T-cell (primary cell): Measurements from ENCODE around the gene CNOT6L. TPM values are rescaled to one million over a fixed set of nuclear protein-coding genes. Genes with fewer than 3 reads are reported as not detected.

Experiments used
- ATAC-seq, 4 experiments: fragments of 200-7000 bp in 3 of 4; fragments of 150-1000 bp in 1 of 4; cut with Tn5 transposase; replicated peaks in 1 of 4; 1 replicate in 3 of 4; 2 replicates in 1 of 4; pipeline ENCODE4 v1.10.0; 2021; ENCODE audit warnings: moderate library complexity in 3 of 4, mild to moderate bottlenecking in 2 of 4, moderate number of reproducible peaks in 1 of 4
- CTCF ChIA-PET, 2 donors: fragments of 300-600 bp; sonication (Branson Sonifier 250); formaldehyde crosslinking; loops; one replicate each; lab custom pipeline; 2022; ENCODE audit warnings: antibody characterized with exemption in 2 of 2; lab: Charles Lee
- POLR2A ChIA-PET, 2 donors: fragments of 300-600 bp; sonication (Branson Sonifier 250); formaldehyde crosslinking; loops; one replicate each; lab custom pipeline; 2022; ENCODE audit warnings: antibody characterized with exemption in 2 of 2; lab: Charles Lee
- DNase-seq, 35 experiments: peaks; one replicate each; pipeline versions ENCODE4 v3.0.0 to v3.0.0-alpha.2; 2013 to 2023
- H3K27ac ChIP-seq: one replicate; pipeline ENCODE4 v1.5.1; 2013; ENCODE audit warnings: low read length
- H3K27me3 ChIP-seq, 2 experiments: replicated peaks in 1 of 2; 1 replicate in 1 of 2; 2 replicates in 1 of 2; pipeline versions ENCODE4 v1.6.1 to v1.7.0; 2013; ENCODE audit warnings: low read length in 1 of 2, mixed read lengths in 1 of 2; ENCODE audit not compliant: control insufficient read depth in 2 of 2, insufficient read depth in 2 of 2; ENCODE audit errors: extremely low read depth in 1 of 2
- H3K36me3 ChIP-seq, 2 donors: 1 replicate in 1 of 2; 2 replicates in 1 of 2; pipeline versions ENCODE4 v1.6.1 to v1.7.0; 2013; ENCODE audit warnings: low read length in 1 of 2; ENCODE audit not compliant: control insufficient read depth in 2 of 2, insufficient read depth in 1 of 2; ENCODE audit errors: extremely low read depth in 1 of 2
- H3K4me1 ChIP-seq, 2 experiments: 1 replicate in 1 of 2; 2 replicates in 1 of 2; pipeline versions ENCODE4 v1.6.1 to v1.7.0; 2013; ENCODE audit warnings: low read length in 2 of 2, mixed read lengths in 1 of 2; ENCODE audit not compliant: insufficient read depth in 2 of 2, control insufficient read depth in 1 of 2; ENCODE audit errors: extremely low read depth in 1 of 2
- H3K4me3 ChIP-seq, 2 donors: 1 replicate in 1 of 2; 2 replicates in 1 of 2; pipeline versions ENCODE4 v1.5.1 to v1.7.0; 2013; ENCODE audit warnings: mild to moderate bottlenecking in 2 of 2, low read length in 1 of 2, moderate library complexity in 1 of 2; ENCODE audit not compliant: control insufficient read depth in 1 of 2; ENCODE audit errors: extremely low read depth in 1 of 2
- H3K9me3 ChIP-seq: 2 replicates; pipeline ENCODE4 v1.7.0; 2013
- H3K27ac Mint-ChIP-seq, 2 donors: one replicate each; pipeline ENCODE4 v1.8.0; 2020 to 2021; ENCODE audit warnings: mild to moderate bottlenecking in 2 of 2, mixed read lengths in 2 of 2
- H3K27me3 Mint-ChIP-seq, 2 donors: one replicate each; pipeline ENCODE4 v1.8.0; 2021 to 2022; ENCODE audit warnings: mixed read lengths in 2 of 2
- H3K36me3 Mint-ChIP-seq: one replicate; pipeline ENCODE4 v1.8.0; 2021; ENCODE audit warnings: mixed read lengths
- H3K4me1 Mint-ChIP-seq, 3 donors: one replicate each; pipeline ENCODE4 v1.8.0; 2020 to 2022; ENCODE audit warnings: mixed read lengths in 3 of 3, mild to moderate bottlenecking in 1 of 3
- H3K4me3 Mint-ChIP-seq, 3 donors: one replicate each; pipeline ENCODE4 v1.8.0; 2020 to 2022; ENCODE audit warnings: mild to moderate bottlenecking in 3 of 3, mixed read lengths in 3 of 3, moderate library complexity in 3 of 3
- H3K9me3 Mint-ChIP-seq, 3 donors: one replicate each; pipeline ENCODE4 v1.8.0; 2020 to 2022; ENCODE audit warnings: mixed read lengths in 3 of 3
- WGBS: methylation state at CpG from one replicate; pipeline ENCODE4 v1.1.5; 2013; ENCODE audit warnings: missing lambda C conversion rate; ENCODE audit not compliant: insufficient coverage; 5-methylcytosine and 5-hydroxymethylcytosine counted together
- total RNA-seq, 35 experiments: library from RNA in 6 of 35; stranded (reverse) in 6 of 35; fragments of 120-200 nt in 1 of 35; gene quantifications; one replicate each; pipeline versions ENCODE4 v1.2.1 to v1.2.4 and lab custom pipeline; 2013 to 2026

Gene CNOT6L
- total RNA-seq, 5 donors from 2014 or later (not counting 1 experiment from before 2014, with no cell fraction given) = 159 to 207 (median 170) TPM

GRCh38 chr4:77848508-77848907 lies 29.3 kb upstream of the CNOT6L start:
- 92% methylated on average over 2 of the region's 6 CpGs for WGBS
- Histone ChIP-seq H3K4me1 (peaks cover 14 to 15% of the 10 kb centered on the region in 2 experiments), H3K27ac (no peak overlapping the region), H3K27me3 (no peaks in the 10 kb centered on the region), H3K4me3 (no peak overlapping the region), H3K9me3 (no peaks in the 10 kb centered on the region), H3K36me3 (no peaks in the 10 kb centered on the region)
- no peak overlapping the region for H3K4me3 Mint-ChIP-seq
- H3K27ac Mint-ChIP-seq = no peak overlapping the region
- ATAC-seq (no peak), DNase-seq (no peak)
- ChIA-PET CTCF (interaction anchor here in 1 of 2 donors (1.0 kb wide), 1 partner anchor 67 kb away, joined by 3 read pairs; no protein-coding TSS in a partner anchor), POLR2A (interaction anchor here (0.6 to 0.8 kb wide), 2 partner anchors 56 to 906 kb away, joined by 3 to 8 read pairs; no protein-coding TSS in a partner anchor)
- H3K9me3 Mint-ChIP-seq = no peaks in the 10 kb centered on the region
- H3K27me3 Mint-ChIP-seq = no peaks in the 10 kb centered on the region
- H3K4me1 Mint-ChIP-seq = peaks cover 24 to 32% (median 29%) of the 10 kb centered on the region in 3 donors
- no peaks in the 10 kb centered on the region for H3K36me3 Mint-ChIP-seq

DNA sequence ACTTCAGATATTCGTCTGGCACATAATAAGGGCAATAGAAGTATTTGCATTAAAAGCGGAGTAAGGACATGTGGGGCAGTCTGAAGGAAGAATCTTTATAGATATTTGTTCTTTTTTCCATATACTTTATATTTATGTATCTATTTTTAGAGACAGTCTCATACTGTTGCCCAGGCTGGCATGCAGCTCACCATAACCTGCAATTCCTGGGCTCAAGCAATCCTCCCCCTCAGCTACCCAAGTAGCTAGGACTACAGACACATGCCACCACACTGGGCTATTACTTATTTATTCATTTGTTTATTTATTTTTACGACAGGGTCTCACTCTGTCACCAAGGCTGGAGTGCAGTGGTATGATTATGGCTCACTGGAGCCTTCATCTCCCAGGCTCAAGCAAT lies 26.8 kb upstream of the CNOT6L start:
- no peaks in the 10 kb centered on the region for H3K9me3 Mint-ChIP-seq
- POLR2A ChIA-PET = interaction anchor here in 1 of 2 donors (0.8 kb wide), 1 partner anchor 26 kb away, joined by 4 read pairs; no protein-coding TSS in a partner anchor
- H3K4me3 Mint-ChIP-seq = no peak overlapping the region
- H3K27me3 Mint-ChIP-seq = no peaks in the 10 kb centered on the region
- no peak for DNase-seq
- Histone ChIP-seq H3K4me1 (peaks cover 0 to 5% of the 10 kb centered on the region in 2 experiments), H3K4me3 (no peak overlapping the region), H3K27me3 (no peaks in the 10 kb centered on the region), H3K27ac (no peak overlapping the region), H3K36me3 (no peaks in the 10 kb centered on the region), H3K9me3 (no peaks in the 10 kb centered on the region)
- ATAC-seq = no peak
- WGBS = no CpG with 5 or more reads among the region's 3 CpGs
- no peaks in the 10 kb centered on the region for H3K36me3 Mint-ChIP-seq
- H3K4me1 Mint-ChIP-seq = peaks cover 8 to 11% (median 9%) of the 10 kb centered on the region in 3 donors
- no peak overlapping the region for H3K27ac Mint-ChIP-seq
- CTCF ChIA-PET = no interaction called here

DNA sequence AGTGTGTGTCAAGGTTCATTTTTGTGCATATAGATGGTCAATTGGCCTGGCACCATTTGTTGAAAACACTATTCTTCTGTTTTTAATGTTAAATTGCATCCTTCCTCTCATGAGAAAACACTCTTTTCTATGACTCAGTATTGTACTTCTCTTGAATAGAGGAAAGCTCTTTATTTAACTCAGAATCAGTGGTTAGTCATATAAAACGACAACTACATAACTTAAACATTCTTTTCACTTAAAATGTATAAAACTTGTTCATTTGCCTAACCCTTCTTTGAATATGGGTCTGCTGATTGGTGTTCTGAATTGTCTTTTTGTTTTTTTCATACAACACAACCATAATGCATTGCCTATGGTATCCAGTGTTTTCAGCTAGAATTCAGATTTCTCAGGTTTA lies 26.2 kb upstream of the CNOT6L start:
- no peak for ATAC-seq
- Mint-ChIP-seq H3K4me3 (no peak overlapping the region), H3K9me3 (no peaks in the 10 kb centered on the region), H3K36me3 (no peaks in the 10 kb centered on the region), H3K27me3 (no peaks in the 10 kb centered on the region), H3K27ac (no peak overlapping the region), H3K4me1 (peaks cover 7 to 11% (median 9%) of the 10 kb centered on the region in 3 donors)
- no CpG with 5 or more reads among the region's 1 CpG for WGBS
- Histone ChIP-seq H3K27ac (no peak overlapping the region), H3K4me3 (no peak overlapping the region), H3K36me3 (no peaks in the 10 kb centered on the region), H3K9me3 (no peaks in the 10 kb centered on the region), H3K4me1 (peaks cover 0 to 5% of the 10 kb centered on the region in 2 experiments), H3K27me3 (no peaks in the 10 kb centered on the region)
- no peak for DNase-seq
- CTCF ChIA-PET = interaction anchor here in 1 of 2 donors (0.8 kb wide), 1 partner anchor 20 kb away, joined by 3 read pairs; no protein-coding TSS in a partner anchor
- POLR2A ChIA-PET = interaction anchor here (0.6 to 0.8 kb wide), 2 partner anchors 25 to 78 kb away, joined by 4 to 11 read pairs; no protein-coding TSS in a partner anchor

DNA sequence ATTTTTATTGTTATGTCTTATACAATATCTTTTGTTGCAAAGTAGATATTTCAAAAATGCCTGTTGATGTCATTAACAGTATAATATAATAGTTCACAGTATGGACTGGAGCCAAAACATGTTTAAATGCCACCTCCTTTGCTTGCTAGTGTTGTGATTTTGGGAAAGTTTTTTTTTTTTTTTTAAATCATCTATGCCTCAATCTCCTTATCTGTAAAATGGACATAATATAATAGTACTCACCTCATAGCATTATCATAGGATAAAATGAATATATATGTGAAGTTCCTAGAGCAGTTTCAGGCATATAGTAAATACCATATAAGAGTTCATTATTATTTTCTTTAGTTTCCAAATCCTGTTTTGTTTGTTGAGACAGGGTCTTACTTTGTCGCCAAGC lies 25.2 kb upstream of the CNOT6L start:
- Mint-ChIP-seq H3K27ac (no peak overlapping the region), H3K27me3 (no peaks in the 10 kb centered on the region), H3K4me3 (no peak overlapping the region), H3K4me1 (peaks cover 7 to 11% (median 9%) of the 10 kb centered on the region in 3 donors), H3K36me3 (no peaks in the 10 kb centered on the region), H3K9me3 (no peaks in the 10 kb centered on the region)
- no peaks in the 10 kb centered on the region for H3K9me3 ChIP-seq
- H3K4me1 ChIP-seq = peaks cover 0 to 4% of the 10 kb centered on the region in 2 experiments
- no peaks in the 10 kb centered on the region for H3K27me3 ChIP-seq
- 100% methylated on average over 1 of the region's 1 CpG for WGBS
- H3K27ac ChIP-seq = no peak overlapping the region
- DNase-seq = no peak
- no peak overlapping the region for H3K4me3 ChIP-seq
- ChIA-PET CTCF (no interaction called here), POLR2A (interaction anchor here (0.6 to 0.7 kb wide), 2 partner anchors 9 to 17 kb away, joined by 3 read pairs; no protein-coding TSS in a partner anchor)
- no peaks in the 10 kb centered on the region for H3K36me3 ChIP-seq
- ATAC-seq = no peak

- H3K27me3 ChIP-seq = no peaks in the 10 kb centered on the region
- no peaks in the 10 kb centered on the region for H3K36me3 ChIP-seq
- Mint-ChIP-seq H3K4me3 (no peak overlapping the region), H3K4me1 (peaks cover 7 to 11% (median 9%) of the 10 kb centered on the region in 3 donors), H3K36me3 (no peaks in the 10 kb centered on the region), H3K27me3 (no peaks in the 10 kb centered on the region), H3K27ac (no peak overlapping the region), H3K9me3 (no peaks in the 10 kb centered on the region)
- no peaks in the 10 kb centered on the region for H3K9me3 ChIP-seq
- 67% methylated on average over 1 of the region's 1 CpG for WGBS
- ATAC-seq (no peak), DNase-seq (no peak)
- CTCF ChIA-PET = no interaction called here
- POLR2A ChIA-PET = interaction anchor here in 1 of 2 donors (0.6 to 0.7 kb wide), 2 partner anchors 8 to 18 kb away, joined by 3 read pairs; no protein-coding TSS in a partner anchor
- no peak overlapping the region for H3K4me3 ChIP-seq
- no peak overlapping the region for H3K27ac ChIP-seq
- H3K4me1 ChIP-seq = no peaks in the 10 kb centered on the region
Observed at GRCh38 chr4:77843628-77844027, 24.5 kb upstream of the CNOT6L start.

- H3K4me3 ChIP-seq = no peak overlapping the region
- no peak for DNase-seq
- H3K27ac Mint-ChIP-seq = no peak overlapping the region
- 40% methylated on average over 1 of the region's 4 CpGs for WGBS
- no peaks in the 10 kb centered on the region for H3K27me3 Mint-ChIP-seq
- H3K4me1 ChIP-seq = no peaks in the 10 kb centered on the region
- peaks cover 6 to 16% (median 10%) of the 10 kb centered on the region in 3 donors for H3K4me1 Mint-ChIP-seq
- no peak overlapping the region for H3K27ac ChIP-seq
- no peaks in the 10 kb centered on the region for H3K27me3 ChIP-seq
- ChIA-PET POLR2A (interaction anchor here in 1 of 2 donors (0.7 kb wide), 1 partner anchor 26 kb away, joined by 3 read pairs; no protein-coding TSS in a partner anchor), CTCF (no interaction called here)
- no peaks in the 10 kb centered on the region for H3K9me3 ChIP-seq
- no peaks in the 10 kb centered on the region for H3K9me3 Mint-ChIP-seq
- H3K4me3 Mint-ChIP-seq = no peak overlapping the region
- ATAC-seq = no peak
- H3K36me3 ChIP-seq = no peaks in the 10 kb centered on the region
- no peaks in the 10 kb centered on the region for H3K36me3 Mint-ChIP-seq
Observed at GRCh38 chr4:77834403-77834802, 15.2 kb upstream of the CNOT6L start.
